Activated CD4-positive, alpha-beta memory T cell treated with anti-CD3 and anti-CD28 coated beads, Interleukin-2, amount 10 ng/mL, durations not matched to agents 7 days and 5 days (primary cell): ENCODE results near the gene ATP6V1E1. TPM values are rescaled to one million over a fixed set of nuclear protein-coding genes. Genes with fewer than 3 reads are reported as not detected.

Source experiments
- CTCF ChIA-PET: fragments of 350-600 bp; sonication (Branson Sonifier 250); formaldehyde crosslinking; loops from one replicate; lab custom pipeline; 2021; ENCODE audit warnings: antibody characterized with exemption, inconsistent platforms; lab: Charles Lee
- POLR2A ChIA-PET: fragments of 350-600 bp; sonication (Branson Sonifier 250); formaldehyde crosslinking; loops from one replicate; lab custom pipeline; 2021; ENCODE audit warnings: antibody characterized with exemption; lab: Charles Lee
- DNase-seq: peaks from one replicate; pipeline ENCODE4 v3.0.0-alpha.2; 2020
- H3K27ac Mint-ChIP-seq: one replicate; pipeline ENCODE4 v1.8.0; 2021; ENCODE audit warnings: mild to moderate bottlenecking, mixed read lengths
- H3K27me3 Mint-ChIP-seq: one replicate; pipeline ENCODE4 v1.8.0; 2021; ENCODE audit warnings: mixed read lengths
- H3K36me3 Mint-ChIP-seq: one replicate; pipeline ENCODE4 v1.8.0; 2021; ENCODE audit warnings: low read depth, mixed read lengths
- H3K4me1 Mint-ChIP-seq: one replicate; pipeline ENCODE4 v1.8.0; 2021; ENCODE audit warnings: mixed read lengths
- H3K4me3 Mint-ChIP-seq: one replicate; pipeline ENCODE4 v1.8.0; 2021; ENCODE audit warnings: mild to moderate bottlenecking, mixed read lengths
- H3K9me3 Mint-ChIP-seq: one replicate; pipeline ENCODE4 v1.8.0; 2021; ENCODE audit warnings: mixed read lengths
- total RNA-seq, 2 experiments: library from RNA; stranded (reverse); gene quantifications; one replicate each; pipeline ENCODE4 v1.2.3, GENCODE V29; 2021

Gene ATP6V1E1
- total RNA-seq, 2 experiments from 2014 or later: 103 TPM

GRCh38 chr22:17548010-17548755, 80.4 kb downstream of the ATP6V1E1 start:
- Mint-ChIP-seq H3K27me3 (peaks cover 5% of the 10 kb centered on the region), H3K36me3 (no peaks in the 10 kb centered on the region), H3K4me1 (no peaks in the 10 kb centered on the region), H3K9me3 (no peaks in the 10 kb centered on the region), H3K4me3 (no peak overlapping the region), H3K27ac (no peak overlapping the region)
- DNase-seq: no peak
- POLR2A ChIA-PET: no interaction called here
- CTCF ChIA-PET: no interaction called here

DNA sequence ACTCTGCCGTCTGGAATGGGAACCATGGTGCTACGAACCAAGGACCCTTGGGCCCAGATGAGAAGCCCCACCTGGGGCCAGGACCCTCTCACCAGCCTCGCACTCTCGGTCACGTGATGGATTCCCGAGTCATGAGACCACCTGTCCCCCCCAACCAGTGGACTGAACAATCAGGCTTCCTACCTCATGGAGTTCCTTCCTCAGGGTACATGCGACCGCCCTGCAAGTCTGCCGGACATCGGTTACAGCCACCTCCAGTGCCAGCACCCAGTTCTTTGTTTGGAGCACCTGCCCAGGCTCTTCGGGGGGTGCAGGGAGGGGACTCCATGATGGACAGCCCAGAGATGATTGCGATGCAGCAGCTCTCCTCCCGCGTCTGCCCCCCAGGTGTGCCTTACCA, 86.1 kb downstream of the ATP6V1E1 start:
- CTCF ChIA-PET: no interaction called here
- no peak overlapping the region for H3K4me3 Mint-ChIP-seq
- no peaks in the 10 kb centered on the region for H3K36me3 Mint-ChIP-seq

More for the DNA sequence above, 86.1 kb downstream of the ATP6V1E1 start:
- H3K27ac Mint-ChIP-seq: no peak overlapping the region
- no peaks in the 10 kb centered on the region for H3K9me3 Mint-ChIP-seq
- H3K4me1 Mint-ChIP-seq: no peaks in the 10 kb centered on the region
- H3K27me3 Mint-ChIP-seq: no peaks in the 10 kb centered on the region
- DNase-seq: no peak
- POLR2A ChIA-PET: no interaction called here

Other genes starting within 250 kb of the ATP6V1E1 start
- not detected for gene SLC25A18, start 65.3 kb downstream of the ATP6V1E1 start, total RNA-seq
- 10 to 100 TPM; 29.4 to 30.4 TPM for gene BCL2L13, start 10.0 kb upstream of the ATP6V1E1 start, total RNA-seq
- 10 to 100 TPM; 21.4 to 25.7 TPM for gene BID, start 145.7 kb upstream of the ATP6V1E1 start, total RNA-seq